PC-3 (cell line): Measurements from ENCODE around the gene APLNR. TPM values are rescaled to one million over a fixed set of nuclear protein-coding genes. Genes with fewer than 3 reads are reported as not detected.

ENCODE experiments used
- ATAC-seq: fragments of 200-7000 bp; cut with Tn5 transposase; 2 replicates; pipeline ENCODE4 v1.9.1; 2020; ENCODE audit warnings: mild to moderate bottlenecking, moderate library complexity
- BruUV-seq: library from RNA; stranded (reverse); fragments of 400-500 nt; replicated peaks from 2 replicates; lab custom pipeline; 2021; lab: Mats Ljungman, UMichigan
- CTCF ChIA-PET: fragments of 300-600 bp; sonication (Branson Sonifier 250); formaldehyde crosslinking; loops from one replicate; lab custom pipeline; 2022; ENCODE audit warnings: antibody characterized with exemption; lab: Charles Lee
- POLR2A ChIA-PET: fragments of 300-600 bp; sonication (Branson Sonifier 250); formaldehyde crosslinking; loops from one replicate; lab custom pipeline; 2022; ENCODE audit warnings: antibody characterized with exemption; ENCODE audit not compliant: unreplicated experiment; lab: Charles Lee
- DNase-seq: peaks from one replicate; pipeline ENCODE4 v3.0.0-alpha.2; 2015
- H2AFZ ChIP-seq: fragments of 300-600 bp; sonication (generic); 2 replicates; pipeline ENCODE4 v1.6.0; 2016; ENCODE audit warnings: antibody characterized with exemption, low read length
- H3F3A ChIP-seq: fragments of 300-600 bp; sonication (generic); one replicate; pipeline ENCODE4 v1.6.0; 2017; ENCODE audit warnings: antibody characterized with exemption, low read length, control low read depth, mild to moderate bottlenecking; ENCODE audit not compliant: unreplicated experiment
- H3K27ac ChIP-seq: fragments of 300-600 bp; sonication (generic); 2 replicates; pipeline ENCODE4 v1.5.1; 2016; ENCODE audit warnings: mild to moderate bottlenecking, low read length
- H3K27me3 ChIP-seq: fragments of 300-600 bp; sonication (generic); 2 replicates; pipeline ENCODE4 v1.6.1; 2016; ENCODE audit warnings: low read length, mixed read lengths
- H3K36me3 ChIP-seq: fragments of 300-600 bp; sonication (generic); 2 replicates; pipeline ENCODE4 v1.6.1; 2016; ENCODE audit warnings: low read depth, mixed run types, low read length, mixed read lengths
- H3K4me1 ChIP-seq: fragments of 300-600 bp; sonication (generic); 2 replicates; pipeline ENCODE4 v1.5.1; 2016; ENCODE audit warnings: low read length; ENCODE audit not compliant: insufficient read depth
- H3K4me2 ChIP-seq: fragments of 300-600 bp; sonication (generic); 2 replicates; pipeline ENCODE4 v1.6.0; 2016; ENCODE audit warnings: low read length
- H3K4me3 ChIP-seq: fragments of 300-600 bp; sonication (generic); 2 replicates; pipeline ENCODE4 v1.5.1; 2016; ENCODE audit warnings: mild to moderate bottlenecking, low read length, mixed read lengths
- H3K79me2 ChIP-seq: fragments of 300-600 bp; sonication (generic); 2 replicates; pipeline ENCODE4 v1.6.1; 2017; ENCODE audit warnings: low read length, mixed read lengths
- H3K9ac ChIP-seq: fragments of 300-600 bp; sonication (generic); 2 replicates; pipeline ENCODE4 v1.6.0; 2016; ENCODE audit warnings: mild to moderate bottlenecking, low read length
- H3K9me2 ChIP-seq: fragments of 300-600 bp; sonication (generic); replicated peaks from 2 replicates; pipeline ENCODE4 v1.6.1; 2016; ENCODE audit warnings: mixed run types, low read length, mixed read lengths
- H3K9me3 ChIP-seq: fragments of 300-600 bp; sonication (generic); 2 replicates; pipeline ENCODE4 v1.6.1; 2016; ENCODE audit warnings: low read length, mixed read lengths
- H4K20me1 ChIP-seq: fragments of 300-600 bp; sonication (generic); 2 replicates; pipeline ENCODE4 v1.6.1; 2016; ENCODE audit warnings: low read length, mixed read lengths
- EZH2 ChIP-seq: fragments of 300-600 bp; sonication (generic); IDR thresholded peaks from one replicate; pipeline ENCODE4 v1.6.1; 2017; ENCODE audit warnings: antibody characterized with exemption, mild to moderate bottlenecking, low read length; ENCODE audit not compliant: unreplicated experiment
- EZH2phosphoT487 ChIP-seq: fragments of 300-600 bp; sonication (generic); IDR thresholded peaks from 2 replicates; pipeline ENCODE4 v1.6.1; 2018; ENCODE audit warnings: mild to moderate bottlenecking, antibody characterized with exemption, low read length, borderline replicate concordance
- intact Hi-C: fragments of 100-400 bp; cut with micrococcal nuclease; formaldehyde crosslinking; loops from 2 replicates; pipeline ENCODE4 v1.9.0; 2023
- total RNA-seq: library from RNA; depleted of rRNA; stranded (reverse); fragments of >200 nt; gene quantifications from 2 replicates; pipeline ENCODE4 v1.2.3, GENCODE V29; 2014
- TF ChIP-seq, protein P1 (sequence below): fragments of 300-600 bp; sonication (generic); conservative IDR thresholded peaks from 2 replicates; pipeline ENCODE4 v1.5.1; 2017; ENCODE audit warnings: antibody characterized with exemption, low read depth, mild to moderate bottlenecking, low read length

The APLNR gene
- total RNA-seq, 1 experiment from 2014 or later = not detected

GRCh38 chr11:57276169-57276970, 39.3 kb upstream of the APLNR start:
- no peak for ATAC-seq
- Histone ChIP-seq H3K4me3 (no peak overlapping the region), H3K27ac (no peak overlapping the region), H3K9ac (no peak overlapping the region), H3K79me2 (no peaks in the 10 kb centered on the region), H3K9me3 (no peaks in the 10 kb centered on the region), H3K36me3 (no peaks in the 10 kb centered on the region), H4K20me1 (no peaks in the 10 kb centered on the region), H2AFZ (no peak overlapping the region), H3K27me3 (no peaks in the 10 kb centered on the region), H3K4me2 (no peak overlapping the region), H3K9me2 (no peaks in the 10 kb centered on the region), H3F3A (no peaks in the 10 kb centered on the region), H3K4me1 (peaks cover 20% of the 10 kb centered on the region)
- ChIA-PET CTCF (no interaction called here), POLR2A (no interaction called here)
- no peak for TF ChIP-seq EZH2
- TF ChIP-seq, protein P1, sequence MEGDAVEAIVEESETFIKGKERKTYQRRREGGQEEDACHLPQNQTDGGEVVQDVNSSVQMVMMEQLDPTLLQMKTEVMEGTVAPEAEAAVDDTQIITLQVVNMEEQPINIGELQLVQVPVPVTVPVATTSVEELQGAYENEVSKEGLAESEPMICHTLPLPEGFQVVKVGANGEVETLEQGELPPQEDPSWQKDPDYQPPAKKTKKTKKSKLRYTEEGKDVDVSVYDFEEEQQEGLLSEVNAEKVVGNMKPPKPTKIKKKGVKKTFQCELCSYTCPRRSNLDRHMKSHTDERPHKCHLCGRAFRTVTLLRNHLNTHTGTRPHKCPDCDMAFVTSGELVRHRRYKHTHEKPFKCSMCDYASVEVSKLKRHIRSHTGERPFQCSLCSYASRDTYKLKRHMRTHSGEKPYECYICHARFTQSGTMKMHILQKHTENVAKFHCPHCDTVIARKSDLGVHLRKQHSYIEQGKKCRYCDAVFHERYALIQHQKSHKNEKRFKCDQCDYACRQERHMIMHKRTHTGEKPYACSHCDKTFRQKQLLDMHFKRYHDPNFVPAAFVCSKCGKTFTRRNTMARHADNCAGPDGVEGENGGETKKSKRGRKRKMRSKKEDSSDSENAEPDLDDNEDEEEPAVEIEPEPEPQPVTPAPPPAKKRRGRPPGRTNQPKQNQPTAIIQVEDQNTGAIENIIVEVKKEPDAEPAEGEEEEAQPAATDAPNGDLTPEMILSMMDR = no peak
- no peak for TF ChIP-seq EZH2phosphoT487
- no TSS peak for BruUV-seq
- intact Hi-C loops = no loop called here
- DNase-seq = no peak

DNA sequence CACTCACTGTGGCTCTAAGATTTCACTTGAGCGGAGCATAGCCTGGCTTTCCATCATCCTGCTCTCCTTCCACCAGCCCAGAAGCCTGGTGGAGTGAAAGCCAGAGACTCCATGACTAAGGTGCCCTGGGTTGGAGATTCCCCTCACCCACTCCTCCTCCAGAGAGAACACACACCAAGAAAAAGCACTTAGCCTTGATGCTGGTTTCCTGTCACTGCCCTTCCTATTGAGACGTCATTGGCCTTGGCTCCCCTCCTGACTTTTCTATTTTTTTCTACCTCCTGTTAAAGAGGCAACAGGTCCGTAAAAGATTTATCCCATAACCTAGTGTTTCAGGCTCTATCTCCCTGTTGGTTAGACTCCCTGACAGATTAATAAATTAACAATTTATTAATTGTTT, 38.5 kb upstream of the APLNR start:
- no peaks in the 10 kb centered on the region for H3K36me3 ChIP-seq
- H3K4me1 ChIP-seq = peaks cover 20% of the 10 kb centered on the region
- POLR2A ChIA-PET = no interaction called here
- no peaks in the 10 kb centered on the region for H3F3A ChIP-seq
- H3K79me2 ChIP-seq = no peaks in the 10 kb centered on the region
- TF ChIP-seq EZH2 = no peak
- TF ChIP-seq EZH2phosphoT487 = no peak
- TF ChIP-seq, protein P1 = no peak
- H4K20me1 ChIP-seq = no peaks in the 10 kb centered on the region
- no peak for DNase-seq
- no TSS peak for BruUV-seq
- H3K9ac ChIP-seq = no peak overlapping the region
- ATAC-seq = no peak
- no peak overlapping the region for H3K4me2 ChIP-seq
- H3K9me2 ChIP-seq = no peaks in the 10 kb centered on the region
- H3K27me3 ChIP-seq = peaks cover 5% of the 10 kb centered on the region; the same call in 1 of the 2 replicates
- no peaks in the 10 kb centered on the region for H3K9me3 ChIP-seq
- H3K27ac ChIP-seq = no peak overlapping the region
- no peak overlapping the region for H2AFZ ChIP-seq
- CTCF ChIA-PET = no interaction called here
- no peak overlapping the region for H3K4me3 ChIP-seq
- intact Hi-C loops = no loop called here

- no peaks in the 10 kb centered on the region for H3K36me3 ChIP-seq
- H3K27me3 ChIP-seq = peaks cover 11% of the 10 kb centered on the region; the same call in 1 of the 2 replicates
- no peaks in the 10 kb centered on the region for H3F3A ChIP-seq
- CTCF ChIA-PET = no interaction called here
- no peak for DNase-seq
- TF ChIP-seq, protein P1 = no peak
- no peak for TF ChIP-seq EZH2phosphoT487
- no peak for TF ChIP-seq EZH2
- no peak overlapping the region for H3K27ac ChIP-seq
- ATAC-seq = no peak
- POLR2A ChIA-PET = no interaction called here
- no peak overlapping the region for H3K4me2 ChIP-seq
- no peak overlapping the region for H2AFZ ChIP-seq
- intact Hi-C loops = no loop called here
- no peaks in the 10 kb centered on the region for H3K9me3 ChIP-seq
- H4K20me1 ChIP-seq = no peaks in the 10 kb centered on the region
- no peaks in the 10 kb centered on the region for H3K79me2 ChIP-seq
- BruUV-seq = no TSS peak
- H3K9ac ChIP-seq = no peak overlapping the region
- no peak overlapping the region for H3K4me3 ChIP-seq
- no peaks in the 10 kb centered on the region for H3K9me2 ChIP-seq
- peaks cover 20% of the 10 kb centered on the region for H3K4me1 ChIP-seq
Measured at GRCh38 chr11:57274904-57275498, 38.0 kb upstream of the APLNR start.
